ENCODE data around the gene TAS2R16. TPM values are rescaled to one million over a fixed set of nuclear protein-coding genes. Genes with fewer than 3 reads are reported as not detected.

The TAS2R16 gene
- total RNA-seq, 1 experiment from 2014 or later = not detected

DNA sequence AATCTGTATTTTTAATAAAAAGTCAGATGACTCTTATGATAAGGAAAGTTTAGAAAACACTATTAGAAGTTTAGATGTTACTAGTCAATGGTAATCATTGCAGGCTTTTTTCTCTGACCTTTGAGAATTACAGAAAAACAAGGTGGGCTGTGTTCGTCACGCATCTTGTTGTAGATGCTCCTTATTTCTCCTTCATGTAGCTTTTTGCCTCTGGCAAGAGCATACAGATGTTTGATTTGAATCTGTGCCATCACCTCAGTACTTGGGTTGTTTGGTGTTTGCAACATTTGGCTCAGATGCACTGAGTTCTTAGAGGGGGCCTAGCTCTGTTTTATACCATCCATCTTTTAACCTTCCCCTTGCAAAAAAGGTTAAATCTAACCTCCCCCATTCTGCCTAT is 11.5 kb downstream of the TAS2R16 start:
- no peak overlapping the region for H2BK20ac ChIP-seq (ENCODE audit: low read depth, low read length, poor library complexity, severe bottlenecking)
- Mint-ChIP-seq H3K27ac (no peak overlapping the region), H3K9me3 (0 out of 5 replicates have a peak, but pooled peaks cover 0 to 2% of the 10 kb centered on the region in 2 experiments), H3K36me3 (ENCODE audit: insufficient read depth in 1 of 3, low read depth in 3 of 3) (peaks cover 0 to 3% (median 0%) of the 10 kb centered on the region in 3 experiments; a peak in 2 of 7 replicates), H3K27me3 (ENCODE audit: low read depth) (no peaks in the 10 kb centered on the region), H3K4me3 (no peak overlapping the region), H3K4me1 (peaks cover 38 to 39% of the 10 kb centered on the region in 2 experiments)
- no CpG with 5 or more reads among the region's 2 CpGs for WGBS (ENCODE audit: extremely low coverage, insufficient read length, low lambda C conversion rate)
- H3K23me2 ChIP-seq (ENCODE audit: insufficient read length, low read depth, low read length, poor library complexity, severe bottlenecking) = no peaks in the 10 kb centered on the region
- TF ChIP-seq, protein P1, sequence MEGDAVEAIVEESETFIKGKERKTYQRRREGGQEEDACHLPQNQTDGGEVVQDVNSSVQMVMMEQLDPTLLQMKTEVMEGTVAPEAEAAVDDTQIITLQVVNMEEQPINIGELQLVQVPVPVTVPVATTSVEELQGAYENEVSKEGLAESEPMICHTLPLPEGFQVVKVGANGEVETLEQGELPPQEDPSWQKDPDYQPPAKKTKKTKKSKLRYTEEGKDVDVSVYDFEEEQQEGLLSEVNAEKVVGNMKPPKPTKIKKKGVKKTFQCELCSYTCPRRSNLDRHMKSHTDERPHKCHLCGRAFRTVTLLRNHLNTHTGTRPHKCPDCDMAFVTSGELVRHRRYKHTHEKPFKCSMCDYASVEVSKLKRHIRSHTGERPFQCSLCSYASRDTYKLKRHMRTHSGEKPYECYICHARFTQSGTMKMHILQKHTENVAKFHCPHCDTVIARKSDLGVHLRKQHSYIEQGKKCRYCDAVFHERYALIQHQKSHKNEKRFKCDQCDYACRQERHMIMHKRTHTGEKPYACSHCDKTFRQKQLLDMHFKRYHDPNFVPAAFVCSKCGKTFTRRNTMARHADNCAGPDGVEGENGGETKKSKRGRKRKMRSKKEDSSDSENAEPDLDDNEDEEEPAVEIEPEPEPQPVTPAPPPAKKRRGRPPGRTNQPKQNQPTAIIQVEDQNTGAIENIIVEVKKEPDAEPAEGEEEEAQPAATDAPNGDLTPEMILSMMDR (conservative IDR thresholded peaks at IDR 0.05) = no peak
- H3K4me2 ChIP-seq (ENCODE audit: insufficient read depth, insufficient read length, low read length) = no peak overlapping the region
- no peak overlapping the region for H3K23ac ChIP-seq (ENCODE audit: insufficient read length, low read depth, low read length)
- H2BK120ac ChIP-seq (ENCODE audit: low read depth, low read length, poor library complexity, severe bottlenecking) = no peak overlapping the region
- no peaks in the 10 kb centered on the region for H3K79me1 ChIP-seq (ENCODE audit: insufficient read depth, low read depth, low read length, poor library complexity, severe bottlenecking)
- H4K91ac ChIP-seq (ENCODE audit: insufficient read length, low read depth, low read length) = no peak overlapping the region
- no peaks in the 10 kb centered on the region for H3K9me3 ChIP-seq (ENCODE audit: control insufficient read depth, low read depth, low read length)
- no peaks in the 10 kb centered on the region; the same call in 1 of the 2 replicates for H3K4me1 ChIP-seq (ENCODE audit: insufficient read depth, low read length)
- no peak overlapping the region for H3T11ph ChIP-seq (ENCODE audit: low read length)
- H2BK15ac ChIP-seq (ENCODE audit: low read depth, low read length) = no peak overlapping the region
- H3K9ac ChIP-seq (ENCODE audit: extremely low read depth, insufficient read length, low read length) = no peak overlapping the region
- H3K27ac ChIP-seq (ENCODE audit: insufficient read length, low read depth, low read length) = no peak overlapping the region
- H3K79me2 ChIP-seq (ENCODE audit: insufficient read depth, low read length) = no peaks in the 10 kb centered on the region
- no peak overlapping the region for H4K8ac ChIP-seq (replicated peaks; ENCODE audit: insufficient read length, low read depth, low read length)
- H2BK5ac ChIP-seq (ENCODE audit: insufficient read length, low read length) = no peak overlapping the region
- no peak for DNase-seq
- H2AFZ ChIP-seq (ENCODE audit: low read length) = no peak overlapping the region
- H3K18ac ChIP-seq (ENCODE audit: insufficient read length, low read depth, low read length) = no peak overlapping the region
- H3K14ac ChIP-seq (ENCODE audit: insufficient read depth, low read length) = no peak overlapping the region
- no peak overlapping the region for H2BK12ac ChIP-seq (ENCODE audit: insufficient read length, low read depth, low read length)
- H3K27me3 ChIP-seq (ENCODE audit: insufficient read depth, low read length) = no peaks in the 10 kb centered on the region
- H3K56ac ChIP-seq (ENCODE audit: insufficient read length, low read depth, low read length) = no peak overlapping the region
- no peak overlapping the region for H2AK5ac ChIP-seq (ENCODE audit: insufficient read length, low read length)
- H3K4ac ChIP-seq (ENCODE audit: low read depth, low read length) = no peak overlapping the region
- no peak overlapping the region for H4K5ac ChIP-seq (ENCODE audit: insufficient read length, low read depth, low read length)
- no peaks in the 10 kb centered on the region for H4K20me1 ChIP-seq (ENCODE audit: control insufficient read depth, insufficient read depth, insufficient read length)
